GM06990 (cell line): Measurements from ENCODE around the gene PCNX4.

Experiments
- DNase-seq: peaks from one replicate; pipeline ENCODE4 v3.0.0-alpha.2; 2011; ENCODE audit not compliant: insufficient read length; ENCODE audit errors: extremely low read depth
- H3K27me3 ChIP-seq: replicated peaks from 2 replicates; pipeline ENCODE4 v1.6.0; 2011; ENCODE audit warnings: low read length; ENCODE audit not compliant: control insufficient read depth, insufficient read depth
- H3K36me3 ChIP-seq: 2 replicates; pipeline ENCODE4 v1.5.1; 2011; ENCODE audit warnings: low read length; ENCODE audit not compliant: control insufficient read depth, insufficient read depth
- H3K4me3 ChIP-seq: replicated peaks from 2 replicates; pipeline ENCODE4 v1.5.1; 2011; ENCODE audit warnings: low read depth, mild to moderate bottlenecking, control low read depth, low read length
- TF ChIP-seq, protein P1 (sequence below): IDR thresholded peaks from 2 replicates; pipeline ENCODE4 v1.5.1; 2011; ENCODE audit warnings: low read length, control low read depth, mild to moderate bottlenecking, inconsistent platforms; ENCODE audit not compliant: insufficient read depth, poor library complexity, severe bottlenecking

Gene PCNX4

DNA sequence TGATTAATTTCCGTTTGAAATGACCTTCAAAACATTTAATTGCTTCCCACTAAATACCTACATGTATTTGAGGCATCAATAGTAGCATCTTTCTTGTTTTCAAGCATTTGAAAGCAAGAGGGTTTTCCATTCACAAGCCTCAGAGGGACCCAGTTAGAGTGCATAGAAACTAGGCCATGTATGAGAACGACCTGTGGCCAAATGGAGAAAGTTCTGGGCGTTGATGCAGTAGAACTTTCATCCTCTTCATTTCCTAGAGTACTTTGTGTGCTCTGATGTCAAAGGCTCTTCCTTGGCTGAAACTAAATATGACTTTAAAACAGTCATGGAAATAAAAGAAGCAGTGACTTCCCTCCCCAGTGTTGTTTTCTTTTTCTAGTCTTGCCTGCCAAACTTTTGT lies 74.4 kb downstream of the PCNX4 start:
- no peaks in the 10 kb centered on the region for H3K36me3 ChIP-seq
- H3K27me3 ChIP-seq: no peaks in the 10 kb centered on the region
- H3K4me3 ChIP-seq: no peak overlapping the region
- no peak for DNase-seq
- TF ChIP-seq, protein P1, sequence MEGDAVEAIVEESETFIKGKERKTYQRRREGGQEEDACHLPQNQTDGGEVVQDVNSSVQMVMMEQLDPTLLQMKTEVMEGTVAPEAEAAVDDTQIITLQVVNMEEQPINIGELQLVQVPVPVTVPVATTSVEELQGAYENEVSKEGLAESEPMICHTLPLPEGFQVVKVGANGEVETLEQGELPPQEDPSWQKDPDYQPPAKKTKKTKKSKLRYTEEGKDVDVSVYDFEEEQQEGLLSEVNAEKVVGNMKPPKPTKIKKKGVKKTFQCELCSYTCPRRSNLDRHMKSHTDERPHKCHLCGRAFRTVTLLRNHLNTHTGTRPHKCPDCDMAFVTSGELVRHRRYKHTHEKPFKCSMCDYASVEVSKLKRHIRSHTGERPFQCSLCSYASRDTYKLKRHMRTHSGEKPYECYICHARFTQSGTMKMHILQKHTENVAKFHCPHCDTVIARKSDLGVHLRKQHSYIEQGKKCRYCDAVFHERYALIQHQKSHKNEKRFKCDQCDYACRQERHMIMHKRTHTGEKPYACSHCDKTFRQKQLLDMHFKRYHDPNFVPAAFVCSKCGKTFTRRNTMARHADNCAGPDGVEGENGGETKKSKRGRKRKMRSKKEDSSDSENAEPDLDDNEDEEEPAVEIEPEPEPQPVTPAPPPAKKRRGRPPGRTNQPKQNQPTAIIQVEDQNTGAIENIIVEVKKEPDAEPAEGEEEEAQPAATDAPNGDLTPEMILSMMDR: no peak

DNA sequence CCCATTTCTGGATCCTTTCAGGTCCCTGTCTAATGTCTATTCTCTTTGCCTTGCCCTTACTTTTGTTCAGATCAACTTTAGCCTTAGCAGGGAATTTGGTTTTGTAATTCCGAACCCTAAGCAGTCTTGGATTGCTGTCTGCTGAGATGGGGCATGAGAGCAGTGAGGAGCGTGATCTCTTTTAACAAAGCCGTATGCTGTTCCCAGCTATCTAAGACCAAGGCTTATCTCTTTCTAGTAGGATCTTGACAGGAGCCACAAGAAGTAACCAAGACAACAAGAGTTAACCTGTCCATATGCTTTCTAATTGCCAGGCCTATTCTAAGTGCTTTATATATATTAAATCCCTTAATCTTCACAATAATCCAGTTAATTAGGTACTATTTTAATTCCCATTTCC lies 78.0 kb downstream of the PCNX4 start:
- TF ChIP-seq, protein P1: no peak
- no peak for DNase-seq
- Histone ChIP-seq H3K36me3 (no peaks in the 10 kb centered on the region), H3K4me3 (no peak overlapping the region), H3K27me3 (no peaks in the 10 kb centered on the region)

- no peak for DNase-seq
- TF ChIP-seq, protein P1: no peak
- H3K4me3 ChIP-seq: no peak overlapping the region
- H3K27me3 ChIP-seq: no peaks in the 10 kb centered on the region
- no peaks in the 10 kb centered on the region for H3K36me3 ChIP-seq
Observed at GRCh38 chr14:60170948-60171347, 79.2 kb downstream of the PCNX4 start.

GRCh38 chr14:60171690-60172089 lies 80.0 kb downstream of the PCNX4 start:
- Histone ChIP-seq H3K27me3 (no peaks in the 10 kb centered on the region), H3K4me3 (no peak overlapping the region), H3K36me3 (no peaks in the 10 kb centered on the region)
- no peak for DNase-seq
- TF ChIP-seq, protein P1: no peak

DNA sequence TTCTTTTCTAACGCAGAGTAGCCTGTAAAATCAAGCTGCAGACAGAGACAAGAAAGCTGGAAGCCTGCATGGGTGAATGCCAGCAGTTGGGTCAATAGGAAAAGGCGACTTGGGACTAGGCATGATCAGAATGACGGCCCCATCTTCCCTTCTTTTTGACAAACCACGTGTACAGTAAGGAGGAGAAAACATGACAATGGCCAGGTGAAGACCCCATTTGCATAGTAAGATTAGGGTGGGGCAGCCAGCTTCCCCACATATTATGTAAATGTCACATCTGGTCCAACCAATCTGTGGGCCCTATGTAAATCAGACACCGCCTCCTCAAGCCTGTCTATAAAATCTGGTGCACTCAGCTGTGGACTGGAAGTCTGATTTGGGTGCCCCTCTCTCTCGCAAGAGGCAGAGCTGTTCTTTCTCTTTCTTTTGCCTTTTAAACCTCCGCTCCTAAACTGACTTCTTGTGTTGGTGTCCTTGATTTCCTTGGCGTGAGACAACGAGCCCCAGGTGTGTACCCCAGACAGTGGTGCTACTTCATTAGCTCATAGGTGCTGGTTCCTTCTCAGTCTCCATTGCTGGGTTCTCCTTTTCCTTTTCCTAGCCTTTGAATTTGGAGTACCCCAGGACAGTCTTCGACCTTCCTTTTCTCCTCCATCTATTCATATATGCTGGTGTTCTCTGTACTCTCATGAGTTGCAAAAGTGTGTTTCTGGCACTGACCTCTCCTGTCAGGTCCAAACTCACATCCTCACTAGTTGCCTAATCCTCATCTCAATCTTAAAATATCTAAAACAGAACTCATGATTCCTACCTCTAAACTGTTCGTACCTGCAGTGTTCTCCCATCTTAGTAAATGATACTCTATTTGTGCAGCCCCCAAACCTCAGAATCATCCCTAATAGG lies 82.9 kb downstream of the PCNX4 start:
- no peak for DNase-seq

More for the DNA sequence above, 82.9 kb downstream of the PCNX4 start:
- Histone ChIP-seq H3K36me3 (no peaks in the 10 kb centered on the region), H3K4me3 (no peak overlapping the region), H3K27me3 (no peaks in the 10 kb centered on the region)
- TF ChIP-seq, protein P1: no peak
